ENCODE data around the gene HMG20A.

The HMG20A gene

GRCh38 chr15:77514641-77515402 lies 94.1 kb downstream of the HMG20A start:
- no peak for ATAC-seq
- TF ChIP-seq ESRRG (CRISPR knock-in tag; IDR thresholded peaks at IDR 0.05) (no peak), TCF4 (CRISPR knock-in tag; IDR thresholded peaks at IDR 0.05; ENCODE audit: borderline replicate concordance) (no peak), RARB (CRISPR knock-in tag; IDR thresholded peaks at IDR 0.05) (no peak), BACH2 (CRISPR knock-in tag; IDR thresholded peaks at IDR 0.05; ENCODE audit: borderline replicate concordance) (no peak), SNAI2 (CRISPR knock-in tag; IDR thresholded peaks at IDR 0.05) (no peak), ZFP30 (CRISPR knock-in tag; IDR thresholded peaks at IDR 0.05) (no peak), OSR1 (CRISPR knock-in tag; IDR thresholded peaks at IDR 0.05) (no peak), ZFP3 (CRISPR knock-in tag; IDR thresholded peaks at IDR 0.05) (no peak), PPARA (CRISPR knock-in tag; IDR thresholded peaks at IDR 0.05; ENCODE audit: borderline replicate concordance) (no peak), ARNTL (CRISPR knock-in tag; IDR thresholded peaks at IDR 0.05; ENCODE audit: borderline replicate concordance, low read depth) (no peak), ZNF565 (CRISPR knock-in tag; conservative IDR thresholded peaks at IDR 0.05; ENCODE audit: low read depth) (no peak), ZNF70 (CRISPR knock-in tag; IDR thresholded peaks at IDR 0.05) (no peak), TOX (CRISPR knock-in tag; IDR thresholded peaks at IDR 0.05; ENCODE audit: borderline replicate concordance) (no peak), CSDC2 (CRISPR knock-in tag; IDR thresholded peaks at IDR 0.05) (no peak), POU6F1 (CRISPR knock-in tag; IDR thresholded peaks at IDR 0.05; ENCODE audit: borderline replicate concordance, low read depth) (no peak), ISL1 (CRISPR knock-in tag; IDR thresholded peaks at IDR 0.05) (no peak), ZNF8 (CRISPR knock-in tag; IDR thresholded peaks at IDR 0.05) (no peak)
- TF ChIP-seq, protein P1, sequence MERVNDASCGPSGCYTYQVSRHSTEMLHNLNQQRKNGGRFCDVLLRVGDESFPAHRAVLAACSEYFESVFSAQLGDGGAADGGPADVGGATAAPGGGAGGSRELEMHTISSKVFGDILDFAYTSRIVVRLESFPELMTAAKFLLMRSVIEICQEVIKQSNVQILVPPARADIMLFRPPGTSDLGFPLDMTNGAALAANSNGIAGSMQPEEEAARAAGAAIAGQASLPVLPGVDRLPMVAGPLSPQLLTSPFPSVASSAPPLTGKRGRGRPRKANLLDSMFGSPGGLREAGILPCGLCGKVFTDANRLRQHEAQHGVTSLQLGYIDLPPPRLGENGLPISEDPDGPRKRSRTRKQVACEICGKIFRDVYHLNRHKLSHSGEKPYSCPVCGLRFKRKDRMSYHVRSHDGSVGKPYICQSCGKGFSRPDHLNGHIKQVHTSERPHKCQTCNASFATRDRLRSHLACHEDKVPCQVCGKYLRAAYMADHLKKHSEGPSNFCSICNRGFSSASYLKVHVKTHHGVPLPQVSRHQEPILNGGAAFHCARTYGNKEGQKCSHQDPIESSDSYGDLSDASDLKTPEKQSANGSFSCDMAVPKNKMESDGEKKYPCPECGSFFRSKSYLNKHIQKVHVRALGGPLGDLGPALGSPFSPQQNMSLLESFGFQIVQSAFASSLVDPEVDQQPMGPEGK (CRISPR knock-in tag; IDR thresholded peaks at IDR 0.05; ENCODE audit: borderline replicate concordance), result no peak
- TF ChIP-seq, protein P2, sequence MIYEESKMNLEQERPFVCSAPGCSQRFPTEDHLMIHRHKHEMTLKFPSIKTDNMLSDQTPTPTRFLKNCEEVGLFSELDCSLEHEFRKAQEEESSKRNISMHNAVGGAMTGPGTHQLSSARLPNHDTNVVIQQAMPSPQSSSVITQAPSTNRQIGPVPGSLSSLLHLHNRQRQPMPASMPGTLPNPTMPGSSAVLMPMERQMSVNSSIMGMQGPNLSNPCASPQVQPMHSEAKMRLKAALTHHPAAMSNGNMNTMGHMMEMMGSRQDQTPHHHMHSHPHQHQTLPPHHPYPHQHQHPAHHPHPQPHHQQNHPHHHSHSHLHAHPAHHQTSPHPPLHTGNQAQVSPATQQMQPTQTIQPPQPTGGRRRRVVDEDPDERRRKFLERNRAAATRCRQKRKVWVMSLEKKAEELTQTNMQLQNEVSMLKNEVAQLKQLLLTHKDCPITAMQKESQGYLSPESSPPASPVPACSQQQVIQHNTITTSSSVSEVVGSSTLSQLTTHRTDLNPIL (CRISPR knock-in tag; IDR thresholded peaks at IDR 0.05; ENCODE audit: low read depth), result no peak

DNA sequence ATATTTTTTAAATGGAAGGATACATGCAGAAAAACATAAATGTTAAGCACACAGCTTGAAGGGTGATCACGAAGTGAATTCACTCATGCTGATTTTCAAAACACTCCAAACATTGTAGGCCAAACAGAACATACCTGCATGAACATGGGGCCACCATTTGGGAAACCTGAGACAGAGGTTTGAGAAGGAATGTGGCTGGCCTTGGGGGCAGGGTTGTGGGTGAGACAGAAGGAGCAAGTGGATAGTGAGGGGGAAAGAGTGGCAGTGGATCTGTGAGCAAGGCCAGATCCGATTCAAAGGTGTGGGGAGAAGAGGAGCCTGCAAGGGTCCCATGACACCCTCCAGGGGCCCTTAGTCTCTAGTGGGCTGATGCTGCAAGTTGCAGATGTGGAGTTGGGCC lies 94.9 kb downstream of the HMG20A start:
- ATAC-seq, result no peak
- TF ChIP-seq RARB (CRISPR knock-in tag; IDR thresholded peaks at IDR 0.05), result no peak
- no peak for TF ChIP-seq ZFP30 (CRISPR knock-in tag; IDR thresholded peaks at IDR 0.05)
- TF ChIP-seq ESRRG (CRISPR knock-in tag; IDR thresholded peaks at IDR 0.05), result no peak

DNA sequence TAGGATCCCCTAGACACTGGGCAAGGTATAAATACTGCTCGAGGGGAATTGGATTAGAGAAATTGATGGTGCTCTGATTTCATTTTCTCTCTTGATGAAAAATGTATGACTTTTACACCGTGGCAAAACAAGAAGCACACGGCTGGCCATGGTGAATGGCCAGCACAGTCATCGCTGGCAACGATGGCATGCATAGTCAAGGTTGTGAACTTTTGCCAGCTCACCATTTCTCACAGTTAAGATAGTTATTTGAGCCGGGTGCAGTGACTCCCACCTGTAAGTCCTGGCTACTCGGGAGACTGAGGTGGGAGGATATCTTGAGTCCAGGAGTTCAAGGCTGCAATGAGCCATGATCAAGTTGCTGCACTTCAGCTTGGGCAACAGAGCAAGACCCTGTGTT lies 95.4 kb downstream of the HMG20A start:
- TF ChIP-seq SNAI2 (CRISPR knock-in tag; IDR thresholded peaks at IDR 0.05) (no peak), ZFP30 (CRISPR knock-in tag; IDR thresholded peaks at IDR 0.05) (no peak), ARNTL (CRISPR knock-in tag; IDR thresholded peaks at IDR 0.05; ENCODE audit: borderline replicate concordance, low read depth) (no peak), ZNF70 (CRISPR knock-in tag; IDR thresholded peaks at IDR 0.05) (no peak), PPARA (CRISPR knock-in tag; IDR thresholded peaks at IDR 0.05; ENCODE audit: borderline replicate concordance) (no peak), ZC3H10 (CRISPR knock-in tag; IDR thresholded peaks at IDR 0.05) (no peak), TCF4 (CRISPR knock-in tag; IDR thresholded peaks at IDR 0.05; ENCODE audit: borderline replicate concordance) (no peak), BACH2 (CRISPR knock-in tag; IDR thresholded peaks at IDR 0.05; ENCODE audit: borderline replicate concordance) (no peak), CSRNP3 (CRISPR knock-in tag; IDR thresholded peaks at IDR 0.05) (no peak), ESRRG (CRISPR knock-in tag; IDR thresholded peaks at IDR 0.05) (no peak), ZNF565 (CRISPR knock-in tag; conservative IDR thresholded peaks at IDR 0.05; ENCODE audit: low read depth) (no peak), GLIS3 (CRISPR knock-in tag; IDR thresholded peaks at IDR 0.05) (no peak), CSDC2 (CRISPR knock-in tag; IDR thresholded peaks at IDR 0.05) (no peak), ZNF8 (CRISPR knock-in tag; IDR thresholded peaks at IDR 0.05) (no peak)
- TF ChIP-seq, protein P1 (CRISPR knock-in tag; IDR thresholded peaks at IDR 0.05; ENCODE audit: borderline replicate concordance), result no peak
- TF ChIP-seq, protein P2 (CRISPR knock-in tag; IDR thresholded peaks at IDR 0.05; ENCODE audit: low read depth), result no peak
- ATAC-seq, result no peak

All from SK-N-SH treated with all-trans-retinoic acid at 6 μM for 48 hours (cell line).